ENCODE results near the gene CNTN5. TPM values are rescaled to one million over a fixed set of nuclear protein-coding genes. Genes with fewer than 3 reads are reported as not detected.

The CNTN5 gene
- total RNA-seq, 4 donors from 2014 or later, result not detected

GRCh38 chr11:99535819-99536218, 515.1 kb downstream of the CNTN5 start:
- DNase-seq (ENCODE audit: low spot score) (no peak), ATAC-seq (ENCODE audit: low FRiP score) (no peak)
- TF ChIP-seq, protein P1, sequence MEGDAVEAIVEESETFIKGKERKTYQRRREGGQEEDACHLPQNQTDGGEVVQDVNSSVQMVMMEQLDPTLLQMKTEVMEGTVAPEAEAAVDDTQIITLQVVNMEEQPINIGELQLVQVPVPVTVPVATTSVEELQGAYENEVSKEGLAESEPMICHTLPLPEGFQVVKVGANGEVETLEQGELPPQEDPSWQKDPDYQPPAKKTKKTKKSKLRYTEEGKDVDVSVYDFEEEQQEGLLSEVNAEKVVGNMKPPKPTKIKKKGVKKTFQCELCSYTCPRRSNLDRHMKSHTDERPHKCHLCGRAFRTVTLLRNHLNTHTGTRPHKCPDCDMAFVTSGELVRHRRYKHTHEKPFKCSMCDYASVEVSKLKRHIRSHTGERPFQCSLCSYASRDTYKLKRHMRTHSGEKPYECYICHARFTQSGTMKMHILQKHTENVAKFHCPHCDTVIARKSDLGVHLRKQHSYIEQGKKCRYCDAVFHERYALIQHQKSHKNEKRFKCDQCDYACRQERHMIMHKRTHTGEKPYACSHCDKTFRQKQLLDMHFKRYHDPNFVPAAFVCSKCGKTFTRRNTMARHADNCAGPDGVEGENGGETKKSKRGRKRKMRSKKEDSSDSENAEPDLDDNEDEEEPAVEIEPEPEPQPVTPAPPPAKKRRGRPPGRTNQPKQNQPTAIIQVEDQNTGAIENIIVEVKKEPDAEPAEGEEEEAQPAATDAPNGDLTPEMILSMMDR (IDR thresholded peaks at IDR 0.05), result no peak

GRCh38 chr11:99537681-99538080, 516.9 kb downstream of the CNTN5 start:
- ATAC-seq (ENCODE audit: low FRiP score) (no peak), DNase-seq (ENCODE audit: low spot score) (no peak)
- TF ChIP-seq, protein P1 (IDR thresholded peaks at IDR 0.05), result no peak

DNA sequence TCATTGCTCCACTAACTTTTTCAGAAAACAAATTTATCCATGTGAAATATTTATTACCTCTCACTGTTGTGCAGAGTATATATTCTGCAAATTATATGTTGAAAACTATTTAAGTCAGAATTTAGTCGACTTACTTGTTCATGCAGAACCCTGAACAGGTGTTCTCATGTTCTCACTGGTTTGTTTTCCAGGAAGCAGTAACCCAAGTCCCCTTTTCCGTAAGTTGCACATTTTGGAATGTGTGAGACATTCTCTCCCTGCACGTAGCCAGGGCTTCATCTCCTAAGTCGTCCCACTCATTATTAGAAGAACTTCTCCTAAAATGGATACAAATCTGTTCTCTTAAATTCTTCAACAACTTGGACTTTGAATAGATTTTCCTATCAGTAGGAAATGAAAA, 524.9 kb downstream of the CNTN5 start:
- no peak for DNase-seq (ENCODE audit: low spot score)
- TF ChIP-seq, protein P1 (IDR thresholded peaks at IDR 0.05), result no peak
- no peak for ATAC-seq (ENCODE audit: low FRiP score)

DNA sequence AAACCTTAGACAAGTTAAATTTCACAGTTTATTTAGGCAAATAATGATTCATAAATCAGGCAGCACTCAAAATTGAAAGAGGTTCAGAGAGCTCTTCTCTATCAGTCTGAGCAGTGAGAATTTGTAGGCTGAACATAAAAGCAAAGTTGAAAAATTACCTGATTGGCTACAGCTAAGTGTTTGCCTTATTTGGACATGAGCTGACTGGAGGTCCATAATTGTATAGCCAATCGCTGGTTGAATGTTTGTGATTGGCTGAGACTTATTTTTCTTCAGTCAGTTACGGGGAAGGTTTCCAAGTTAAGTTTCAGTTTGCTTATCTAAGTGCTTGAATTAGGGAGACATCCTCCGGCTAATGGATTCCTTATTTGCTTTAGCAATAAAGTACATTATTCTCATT, 527.5 kb downstream of the CNTN5 start:
- TF ChIP-seq, protein P1 (IDR thresholded peaks at IDR 0.05), result no peak
- ATAC-seq (ENCODE audit: low FRiP score) (no peak), DNase-seq (ENCODE audit: low spot score) (no peak)

- no peak for ATAC-seq (ENCODE audit: low FRiP score)
- TF ChIP-seq, protein P1 (IDR thresholded peaks at IDR 0.05), result no peak
- no peak for DNase-seq (ENCODE audit: low spot score)
These were observed 533.6 kb downstream of the CNTN5 start for GRCh38 chr11:99554232-99554903.

- TF ChIP-seq, protein P1 (IDR thresholded peaks at IDR 0.05), result no peak
- ATAC-seq (ENCODE audit: low FRiP score) (no peak), DNase-seq (ENCODE audit: low spot score) (no peak)
These were observed 534.7 kb downstream of the CNTN5 start for GRCh38 chr11:99555486-99555885.

DNA sequence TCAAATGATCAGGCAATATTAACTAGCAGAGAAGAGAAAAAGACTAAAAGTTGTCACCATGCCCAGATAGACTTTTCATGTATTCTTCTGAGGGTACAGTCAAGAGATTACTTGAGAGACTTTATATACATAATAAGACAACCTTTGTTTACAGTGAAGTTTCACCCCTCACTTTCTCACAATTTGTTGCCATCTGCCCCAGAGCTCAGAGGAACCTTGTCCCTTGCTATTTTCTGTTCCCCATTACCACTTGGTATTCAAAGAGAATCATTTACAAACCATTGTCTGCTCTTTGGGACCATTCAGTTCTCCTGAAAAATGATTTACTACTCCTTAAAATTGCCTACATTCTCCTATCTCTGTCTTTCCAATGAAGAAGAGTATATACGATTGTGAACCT, 544.6 kb downstream of the CNTN5 start:
- DNase-seq (ENCODE audit: low spot score) (no peak), ATAC-seq (ENCODE audit: low FRiP score) (no peak)
- TF ChIP-seq, protein P1 (IDR thresholded peaks at IDR 0.05), result no peak
